Epithelial cell of prostate (primary cell): Measurements from ENCODE around the gene PA2G4.
A peak's percentile ranks its signal among the peaks of the same experiment; 100 is the strongest.
"Not testable (repeated sequence)": the region's sequence is repeated elsewhere in the genome, so short reads cannot be mapped to it uniquely, and the experiment has no call there.

Experiments used
- DNase-seq: peaks from one replicate; pipeline ENCODE4 v3.0.0-alpha.2; 2011; ENCODE audit warnings: low read depth, low spot score
- H3K27ac ChIP-seq: fragments of 450-650 bp; 2 replicates; pipeline ENCODE4 v1.5.1; 2017; ENCODE audit warnings: mild to moderate bottlenecking

The PA2G4 gene

GRCh38 chr12:56098592-56098991, 5.8 kb upstream of the PA2G4 start:
- DNase-seq = no peak
- no peak overlapping the region for H3K27ac ChIP-seq

- no peak overlapping the region for H3K27ac ChIP-seq
- DNase-seq = no peak
These were observed 4.6 kb upstream of the PA2G4 start for GRCh38 chr12:56099787-56100186.

- no peak overlapping the region for H3K27ac ChIP-seq
- no peak for DNase-seq
These were observed 3.3 kb upstream of the PA2G4 start for GRCh38 chr12:56101045-56101444.

GRCh38 chr12:56102683-56103065, 1.7 kb upstream of the PA2G4 start:
- no peak overlapping the region for H3K27ac ChIP-seq
- DNase-seq = no peak

GRCh38 chr12:56103066-56103711, 1.2 kb upstream of the PA2G4 start:
- peak overlapping the region; percentile 72 for H3K27ac ChIP-seq
- no peak for DNase-seq

GRCh38 chr12:56103823-56104108, 593 bp upstream of the PA2G4 start:
- no peak for DNase-seq
- H3K27ac ChIP-seq = peak overlapping the region; percentile 72

GRCh38 chr12:56104815-56105608, 653 bp downstream of the PA2G4 start:
- no peak for DNase-seq
- peak overlapping the region; percentile 72 for H3K27ac ChIP-seq

GRCh38 chr12:56105609-56105902, 1.2 kb downstream of the PA2G4 start:
- DNase-seq = no peak
- H3K27ac ChIP-seq = peak overlapping the region; percentile 72

- DNase-seq = no peak
- no peak overlapping the region for H3K27ac ChIP-seq
These were observed 2.9 kb downstream of the PA2G4 start for GRCh38 chr12:56107242-56107641.

- H3K27ac ChIP-seq = peak overlapping the region; percentile 51
- DNase-seq = peak; percentile 83
These were observed 6.2 kb downstream of the PA2G4 start for GRCh38 chr12:56110571-56110970.

GRCh38 chr12:56114084-56114483, 9.7 kb downstream of the PA2G4 start:
- peak overlapping the region; percentile 93 for H3K27ac ChIP-seq
- DNase-seq = no peak

GRCh38 chr12:56115329-56115728, 11.0 kb downstream of the PA2G4 start:
- no peak for DNase-seq
- peak overlapping the region; percentile 93 for H3K27ac ChIP-seq

GRCh38 chr12:56116267-56117081, 12.1 kb downstream of the PA2G4 start, which contains the start of gene RPL41:
Gene RPL41 (plus strand): TSS chr12:56116633.
- peak; percentile 66 for DNase-seq
- H3K27ac ChIP-seq = peak within 1 kb of the TSS; percentile 93

GRCh38 chr12:56117082-56117706, 12.8 kb downstream of the PA2G4 start:
- peak overlapping the region; percentile 93 for H3K27ac ChIP-seq
- DNase-seq = not testable (repeated sequence)

- peak within 1 kb of the TSS; percentile 93 for H3K27ac ChIP-seq
These were observed 13.7 kb downstream of the PA2G4 start, which contains the start of gene ZC3H10 for GRCh38 chr12:56117778-56118687. Gene ZC3H10 (plus strand): TSS chr12:56118266. CDS start chr12:56120563, 2,297 bp downstream.

GRCh38 chr12:56118688-56119357, 14.5 kb downstream of the PA2G4 start:
- peak overlapping the region; percentile 93 for H3K27ac ChIP-seq
- DNase-seq = no peak

More at GRCh38 chr12:56117778-56118687, 13.7 kb downstream of the PA2G4 start, which contains the start of gene ZC3H10:
- peak; percentile 98 for DNase-seq

GRCh38 chr12:56119361-56119796, 15.0 kb downstream of the PA2G4 start:
- peak; percentile 44 for DNase-seq
- H3K27ac ChIP-seq = peak overlapping the region; percentile 93

- H3K27ac ChIP-seq = peak overlapping the region; percentile 93
- no peak for DNase-seq
These were observed 15.9 kb downstream of the PA2G4 start for GRCh38 chr12:56120158-56120846.
